Measurements from ENCODE around the gene NOD1.
"Not testable (repeated sequence)": the region's sequence is repeated elsewhere in the genome, so short reads cannot be mapped to it uniquely, and the experiment has no call there.

Gene NOD1

DNA sequence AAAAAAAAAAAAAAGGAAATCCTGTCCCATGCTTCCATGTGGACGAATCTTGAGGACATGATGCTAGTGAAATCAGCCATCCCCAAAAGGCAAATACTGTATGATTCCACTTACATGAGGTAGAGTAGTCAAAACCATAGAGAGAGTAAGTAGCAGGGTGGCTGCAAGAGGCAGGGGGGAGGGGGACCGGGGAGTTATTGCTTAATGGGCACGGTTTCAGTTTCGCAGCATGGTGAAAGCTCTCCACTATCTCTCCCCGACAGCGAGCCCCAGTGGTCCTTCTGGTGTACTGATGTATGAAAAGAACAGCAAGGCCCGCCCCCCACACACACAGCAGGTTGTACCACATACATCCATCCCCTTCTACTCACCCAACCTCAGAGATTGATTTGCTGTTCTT is 32.8 kb downstream of the NOD1 start:
- DNase-seq: no peak

DNA sequence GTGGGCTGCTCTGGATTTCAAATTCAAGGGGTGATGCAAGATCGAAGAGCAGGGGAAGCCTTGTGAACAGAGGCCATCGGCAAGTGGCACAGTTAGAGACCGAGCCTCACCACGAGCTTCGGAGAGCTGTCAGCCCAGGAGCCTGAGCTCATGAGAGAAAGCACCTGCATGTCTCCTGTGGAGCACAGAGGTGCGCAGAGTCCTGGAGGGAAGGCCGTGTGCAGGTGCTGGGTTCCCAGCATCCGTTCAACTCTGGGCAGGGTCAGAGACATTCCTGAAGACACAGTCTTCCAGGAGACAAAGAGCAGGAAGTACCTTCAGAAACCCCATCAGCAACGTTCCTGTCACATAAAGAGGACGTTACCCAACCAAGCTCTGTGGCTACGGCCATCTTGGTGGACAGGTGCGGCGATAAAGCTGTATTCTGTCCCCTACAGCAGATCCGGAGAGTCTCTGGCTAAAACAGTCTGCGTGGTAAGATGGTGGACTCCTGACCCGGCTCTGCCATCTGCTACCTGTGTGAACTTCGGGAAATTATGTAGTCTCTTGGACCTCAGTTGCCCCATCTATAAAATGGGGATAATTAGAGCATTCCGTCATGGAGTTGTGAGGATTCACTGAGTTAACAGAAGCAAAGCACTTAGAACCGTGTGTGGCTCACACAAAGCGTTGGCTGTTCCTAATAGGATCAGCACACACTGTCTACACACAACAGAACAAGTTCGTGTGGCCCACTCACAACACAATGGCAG is 40.6 kb downstream of the NOD1 start:
- no peak for DNase-seq

DNA sequence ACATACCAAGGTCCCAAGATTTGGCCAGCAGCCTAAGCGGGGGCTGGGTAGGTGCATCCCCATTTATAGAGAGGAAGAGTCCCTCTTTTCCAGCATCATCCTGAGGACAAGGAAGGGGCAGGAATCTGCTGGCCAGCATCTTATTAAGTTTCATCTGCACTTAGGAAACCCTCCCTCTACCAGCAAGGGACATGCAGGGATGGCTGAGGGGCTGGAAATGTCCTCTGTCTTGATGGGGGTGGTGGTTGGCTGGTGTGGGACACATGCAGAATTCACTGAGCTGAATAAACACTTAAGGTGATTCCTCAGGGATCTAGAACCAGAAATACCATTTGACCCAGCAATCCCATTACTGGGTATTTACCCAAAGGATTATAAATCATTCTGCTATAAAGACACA is 42.1 kb downstream of the NOD1 start:
- no peak for DNase-seq

DNA sequence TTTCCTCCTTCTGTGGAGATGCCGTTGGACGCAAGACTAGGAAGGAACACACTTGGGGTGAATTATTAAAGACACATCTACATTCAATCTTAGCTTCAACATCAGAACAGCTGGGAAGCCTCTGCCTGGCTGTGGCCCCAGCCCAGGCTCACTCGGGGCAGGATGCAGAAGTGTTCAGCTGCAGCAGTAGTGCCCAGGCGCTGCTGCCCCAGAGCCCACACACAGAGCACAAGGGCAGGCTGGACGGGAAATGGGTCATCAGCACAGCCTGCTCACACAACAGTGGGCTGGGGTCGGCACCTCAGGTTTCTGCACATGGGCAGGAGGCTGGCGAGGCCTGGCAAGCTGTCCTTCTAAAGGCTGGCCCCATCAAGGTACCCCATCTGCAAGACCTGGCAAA is 42.5 kb downstream of the NOD1 start:
- no peak for DNase-seq

DNA sequence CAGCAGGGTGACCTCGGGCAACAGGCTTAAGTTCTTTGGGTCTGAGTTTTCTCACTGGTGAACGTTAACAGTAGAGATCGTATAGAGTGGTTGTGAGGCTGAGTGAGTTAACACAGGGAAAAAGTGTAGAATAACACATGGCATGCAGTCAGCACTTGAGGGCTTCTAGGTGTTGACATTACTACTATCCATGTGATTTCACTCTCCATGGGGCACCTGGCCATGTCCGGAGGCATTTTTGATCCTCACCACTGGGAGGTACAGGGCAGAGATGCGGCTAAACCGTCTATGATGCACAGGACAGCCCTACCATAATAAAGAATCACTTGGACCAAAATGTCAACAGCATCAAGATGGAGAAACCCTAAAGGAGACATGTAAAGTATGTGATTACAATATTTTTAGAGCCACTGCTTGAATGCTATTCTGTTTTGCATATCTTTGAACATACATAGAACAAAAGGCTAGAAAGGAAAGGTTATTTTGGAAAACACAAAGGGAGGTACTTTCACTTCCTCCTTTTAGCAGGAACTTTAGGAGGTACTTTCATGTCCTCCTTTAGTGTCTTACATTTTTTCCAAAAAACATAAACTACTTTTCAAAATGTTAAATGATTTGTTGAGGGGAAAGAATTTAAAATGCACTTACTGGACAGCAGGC is 44.3 kb downstream of the NOD1 start:
- no peak for DNase-seq

DNA sequence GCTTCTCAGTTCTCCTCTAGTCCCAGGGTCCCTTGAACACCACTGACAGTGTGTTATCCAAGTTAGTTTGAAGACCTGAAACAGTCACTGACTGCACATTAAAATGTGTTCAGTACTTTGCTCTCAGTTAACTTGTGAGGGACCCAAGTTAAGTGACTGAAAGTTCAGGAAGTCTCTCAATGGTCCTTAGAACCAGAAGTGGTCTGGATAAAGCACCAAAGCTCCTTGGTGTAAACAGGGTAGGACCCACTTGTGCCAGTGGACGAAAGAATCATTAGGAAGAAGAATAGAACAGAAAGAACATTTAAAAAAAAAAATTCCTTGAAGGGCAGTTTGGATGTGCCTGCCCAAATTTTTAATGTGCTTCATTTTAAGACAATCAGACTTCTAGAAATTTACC is 45.1 kb downstream of the NOD1 start:
- no peak for DNase-seq

DNA sequence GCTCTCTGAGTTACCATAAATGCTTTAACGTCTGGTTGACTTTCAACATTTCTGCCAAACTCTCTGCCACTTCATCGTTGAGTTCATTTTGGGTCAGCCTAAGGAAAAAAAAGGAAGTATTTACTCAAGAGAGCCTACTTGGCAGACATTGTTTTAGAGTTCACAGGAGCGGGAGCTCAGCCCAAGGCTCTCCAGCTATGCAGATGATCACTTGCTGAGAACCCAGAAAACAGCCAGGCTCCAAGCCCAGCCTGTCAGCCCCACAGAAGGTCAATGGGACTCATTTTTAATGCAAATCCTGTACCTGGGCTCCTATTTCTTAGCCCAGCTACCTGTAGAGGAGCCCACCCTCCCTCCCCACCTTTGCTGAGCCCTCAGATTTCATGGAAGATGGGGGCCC is 45.5 kb downstream of the NOD1 start:
- DNase-seq: no peak

DNA sequence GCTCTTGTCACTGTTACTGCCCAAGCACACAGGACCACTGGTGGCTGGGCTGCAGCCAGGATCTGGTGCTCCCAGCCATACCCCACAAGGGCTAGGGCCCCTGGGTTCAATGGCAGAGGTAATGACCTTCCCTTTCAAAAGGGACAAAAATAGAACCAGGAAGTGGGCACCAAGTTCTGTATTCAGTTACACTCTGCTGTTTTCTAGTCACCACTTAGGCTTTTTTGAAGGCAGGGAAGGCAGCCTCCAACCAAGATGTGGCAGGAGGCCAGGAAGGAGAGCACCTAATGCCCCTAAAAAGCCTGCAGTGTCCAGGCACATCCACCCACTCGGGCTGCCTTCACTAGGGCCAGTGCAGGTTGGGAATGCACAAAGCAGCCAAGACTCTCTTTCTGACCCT is 47.8 kb downstream of the NOD1 start:
- no peak for DNase-seq

DNA sequence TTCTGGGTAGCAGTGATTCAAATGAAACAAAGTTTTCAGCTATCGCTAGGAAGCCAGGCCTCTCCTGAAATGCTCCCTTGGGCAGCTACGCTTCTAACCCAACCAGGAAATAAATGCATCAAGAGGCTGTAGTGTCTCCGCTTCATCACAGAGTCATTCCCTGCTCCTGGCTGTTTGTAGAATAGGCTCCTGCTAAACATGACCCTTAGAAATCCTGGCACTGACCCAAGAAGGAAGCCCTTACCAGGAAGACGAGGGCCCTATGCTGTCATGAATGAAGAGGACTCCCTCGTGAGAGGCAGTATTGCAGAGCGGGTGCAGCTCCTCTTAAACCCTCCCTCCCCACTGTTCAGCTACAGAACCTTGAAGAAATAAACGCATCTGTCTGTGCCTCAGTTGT is 48.3 kb downstream of the NOD1 start:
- no peak for DNase-seq

DNA sequence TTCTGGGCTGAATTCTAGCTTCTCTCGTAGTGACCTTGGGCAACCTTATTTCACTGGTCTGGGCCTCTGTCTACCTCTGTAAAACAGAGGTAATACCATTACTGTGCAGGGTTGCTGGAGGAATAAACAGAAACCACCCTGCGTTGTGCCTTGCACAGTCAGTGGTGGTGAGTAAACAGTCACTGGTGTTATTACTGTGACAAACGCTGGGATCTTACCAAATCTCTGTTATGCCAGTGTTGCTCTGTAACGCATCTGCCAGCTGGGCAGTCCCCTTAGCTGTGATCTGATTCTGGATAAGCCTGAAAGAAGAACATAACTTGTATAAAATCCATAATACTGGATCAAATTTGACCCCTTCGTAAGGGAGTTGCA is 49.4 kb downstream of the NOD1 start:
- DNase-seq: no peak

DNA sequence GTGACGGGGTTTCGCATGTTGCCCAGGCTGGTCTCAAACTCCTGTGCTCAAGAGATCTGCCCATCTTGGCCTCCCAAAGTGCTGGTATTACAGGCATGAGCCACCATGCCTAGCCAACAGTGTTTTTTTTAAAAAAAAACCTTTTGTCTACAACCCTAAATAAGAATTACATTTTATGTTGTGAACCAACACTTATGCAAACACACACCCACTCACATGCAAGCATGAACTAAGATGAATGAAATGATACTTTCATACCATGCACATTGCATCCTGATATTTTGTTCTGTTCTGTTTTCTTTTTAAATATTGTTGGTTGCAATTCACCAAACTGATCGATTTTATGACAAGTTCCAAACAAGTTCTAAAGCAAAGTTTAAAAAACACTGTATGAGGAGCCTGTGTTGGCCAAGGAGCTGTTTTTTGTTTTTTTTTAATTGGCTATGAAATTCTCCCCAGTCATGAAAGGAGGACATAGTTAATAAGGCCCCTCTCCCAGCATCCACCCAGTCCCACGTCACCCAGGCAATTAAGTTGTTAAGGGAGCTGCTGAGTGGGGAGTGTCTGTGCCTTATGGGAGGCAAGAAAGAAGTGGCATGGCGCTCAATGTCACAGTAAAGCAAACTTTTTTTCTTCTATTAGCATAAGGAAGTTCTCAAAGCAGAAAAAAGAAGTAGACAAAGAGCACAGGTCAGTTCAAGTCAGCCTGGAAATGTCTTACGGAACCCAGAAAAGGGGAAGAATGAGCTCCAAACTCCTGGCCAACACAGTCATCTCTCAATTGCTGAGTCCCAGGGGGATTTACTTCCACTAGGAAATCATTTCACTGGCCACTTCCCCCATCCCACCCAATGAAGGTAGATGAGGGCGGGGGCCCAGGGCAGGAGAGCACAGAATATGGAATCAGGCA is 50.1 kb downstream of the NOD1 start:
- DNase-seq: no peak

DNA sequence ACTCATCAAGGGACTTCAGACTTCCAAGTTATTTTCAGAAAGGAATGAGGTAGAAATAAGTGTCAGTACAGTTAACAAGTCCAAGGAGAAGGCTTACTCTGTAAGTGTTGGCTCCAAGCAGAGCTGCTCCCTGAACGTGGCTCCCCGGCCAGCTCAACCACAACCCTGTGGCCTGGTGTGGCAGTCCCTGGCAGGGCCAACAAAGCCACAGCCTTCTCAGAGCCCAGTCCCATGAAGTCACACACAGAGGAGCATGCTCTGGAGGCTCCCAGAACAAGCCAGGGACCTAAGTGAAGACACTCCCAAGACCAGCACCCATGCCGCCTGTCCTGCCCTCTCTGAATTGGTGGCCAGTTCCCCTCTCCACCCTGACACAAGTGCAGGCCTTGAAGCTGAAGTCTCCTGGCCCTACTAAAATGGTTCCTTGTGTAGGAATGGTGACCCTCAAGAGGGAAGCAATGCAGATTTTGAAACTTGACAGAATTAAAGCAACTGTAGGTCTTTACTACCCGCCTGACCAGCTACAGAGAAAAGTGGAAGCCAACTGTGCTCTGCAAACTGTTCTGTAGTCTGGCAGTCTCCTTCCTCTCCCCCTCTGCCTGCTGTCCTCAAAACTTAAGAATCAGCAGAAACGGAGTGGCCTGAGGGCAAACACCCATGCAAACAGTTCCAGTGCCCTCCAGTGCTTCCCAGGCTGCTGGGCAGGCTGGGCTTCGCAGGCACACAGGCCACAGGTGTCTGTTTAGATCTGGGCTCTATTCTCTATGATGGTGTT is 51.1 kb downstream of the NOD1 start:
- no peak for DNase-seq

DNA sequence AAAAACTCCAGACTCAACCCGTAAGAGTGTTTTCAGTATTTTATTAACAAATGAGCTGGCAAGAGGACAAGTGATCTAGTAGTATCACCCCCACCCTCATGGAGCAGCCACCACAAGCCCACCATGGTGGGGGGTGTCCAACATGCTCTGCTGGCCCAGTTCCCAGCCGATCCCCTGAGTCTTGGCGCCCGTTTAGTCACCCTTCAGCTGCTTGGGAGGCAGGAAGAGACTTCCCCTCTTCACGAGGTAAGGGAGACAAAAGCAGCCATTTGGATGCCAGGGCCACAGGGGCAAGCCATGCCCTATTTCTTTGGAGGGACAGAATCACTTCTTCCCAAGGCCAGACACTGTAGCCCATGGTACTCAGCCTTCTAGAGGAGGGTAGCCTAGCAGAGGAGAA is 54.1 kb downstream of the NOD1 start:
- DNase-seq: no peak

DNA sequence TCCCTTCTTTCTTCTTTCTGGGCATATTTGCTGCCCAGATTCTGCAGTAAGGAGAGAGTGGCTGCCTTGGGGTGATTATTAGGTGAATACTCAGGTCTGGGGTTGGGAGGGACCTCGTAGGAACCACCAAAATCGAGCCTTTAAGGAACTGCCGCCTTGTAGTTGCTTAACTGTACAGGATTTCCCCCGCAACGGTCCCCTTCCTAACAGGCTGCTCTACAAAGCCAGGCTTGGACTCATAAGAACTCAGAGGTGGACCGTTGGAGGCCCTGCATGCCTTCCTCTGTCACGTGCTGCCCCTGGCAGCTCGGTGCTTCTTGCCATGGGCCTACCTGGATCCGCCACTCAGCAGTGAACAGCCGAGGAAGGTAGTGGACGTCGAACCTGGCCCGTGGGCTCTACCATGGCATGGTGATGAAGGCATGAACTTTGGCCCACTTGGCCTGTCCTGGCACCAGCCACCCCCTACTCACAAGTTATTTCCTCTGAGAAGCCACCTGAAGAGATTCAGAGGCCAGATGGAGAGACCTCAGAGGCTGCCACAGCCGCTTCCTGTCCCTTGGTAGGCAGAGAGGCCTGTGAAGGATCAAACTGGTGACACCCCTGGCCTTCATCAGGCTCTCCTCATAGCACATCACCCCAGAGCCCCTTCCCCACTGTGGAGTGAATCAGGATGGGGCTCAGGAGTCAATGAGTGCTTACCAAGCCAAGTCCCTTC is 54.6 kb downstream of the NOD1 start:
- DNase-seq: no peak

DNA sequence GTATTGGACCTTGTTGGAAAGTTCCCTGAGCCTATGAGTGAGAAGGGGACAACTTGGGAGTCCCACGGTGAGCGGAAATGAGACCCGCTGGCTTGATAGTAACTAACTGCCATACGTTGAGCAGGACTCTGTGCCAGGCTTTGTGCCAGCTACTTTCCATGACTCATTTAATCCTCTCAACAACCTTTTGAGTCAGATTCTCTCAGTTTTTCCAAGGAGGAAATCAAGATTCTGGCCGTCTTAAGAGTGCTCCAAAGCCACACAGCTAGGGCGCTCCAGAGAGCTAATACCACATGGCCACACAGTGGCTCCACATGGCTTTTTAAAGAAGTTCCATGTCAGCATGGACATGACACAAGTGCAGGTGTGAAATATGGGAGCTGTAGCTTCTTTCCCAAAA is 55.7 kb downstream of the NOD1 start:
- DNase-seq: no peak

DNA sequence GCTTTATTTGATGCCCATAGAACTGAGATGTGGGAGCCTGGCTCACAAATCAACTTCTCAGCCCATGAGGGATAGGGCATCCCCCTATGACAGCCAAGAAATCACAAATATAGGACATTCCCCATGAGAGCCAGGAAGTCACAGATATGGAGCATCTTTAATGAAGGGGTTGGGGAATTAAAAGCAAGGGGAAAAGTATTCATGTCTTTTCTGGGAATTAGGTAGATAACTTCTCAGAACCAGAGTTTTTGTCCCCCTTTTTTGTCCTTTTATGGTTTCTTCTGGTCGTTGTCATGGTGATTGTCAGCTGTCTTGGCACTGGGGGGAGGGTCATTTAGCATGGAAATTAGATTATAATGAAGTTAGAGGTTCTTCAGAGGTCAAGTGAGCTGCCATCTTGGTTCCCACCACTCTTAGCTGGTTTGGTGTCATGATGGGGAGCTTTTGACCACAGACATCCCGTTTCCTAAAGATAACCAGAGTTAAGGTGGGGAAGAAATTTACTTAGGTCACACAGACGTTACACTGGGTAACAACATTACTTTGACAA is 56.9 kb downstream of the NOD1 start:
- no peak for DNase-seq

DNA sequence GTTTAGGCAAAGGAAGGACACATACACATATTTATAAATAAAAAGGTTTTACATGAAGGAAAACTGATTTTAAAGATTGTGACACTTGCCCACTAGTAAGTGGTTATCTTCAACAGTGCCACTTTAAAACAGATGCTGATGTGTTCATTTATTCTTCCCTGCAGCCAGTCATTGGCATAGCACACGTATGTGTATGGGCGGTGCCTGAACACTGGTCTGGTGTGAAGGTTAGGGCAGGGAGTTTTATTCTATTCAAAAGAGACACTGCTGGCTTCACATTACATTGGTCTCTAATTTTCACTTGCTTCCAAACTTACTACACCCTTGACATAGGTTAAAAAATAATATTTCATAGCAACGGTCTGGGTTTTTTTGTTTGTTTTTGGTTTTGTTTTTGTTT is 57.9 kb downstream of the NOD1 start:
- DNase-seq: no peak

DNA sequence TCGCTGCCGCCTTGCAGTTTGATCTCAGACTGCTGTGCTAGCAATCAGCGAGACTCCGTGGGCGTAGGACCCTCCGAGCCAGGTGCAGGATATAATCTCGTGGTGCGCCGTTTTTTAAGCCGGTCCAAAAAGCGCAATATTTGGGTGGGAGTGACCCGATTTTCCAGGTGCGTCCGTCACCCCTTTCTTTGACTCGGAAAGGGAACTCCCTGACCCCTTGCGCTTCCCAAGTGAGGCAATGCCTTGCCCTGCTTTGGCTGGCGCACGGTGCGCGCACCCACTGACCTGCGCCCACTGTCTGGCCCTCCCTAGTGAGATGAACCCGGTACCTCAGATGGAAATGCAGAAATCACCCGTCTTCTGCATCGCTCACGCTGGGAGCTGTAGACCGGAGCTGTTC is 58.5 kb downstream of the NOD1 start:
- DNase-seq: not testable (repeated sequence)

DNA sequence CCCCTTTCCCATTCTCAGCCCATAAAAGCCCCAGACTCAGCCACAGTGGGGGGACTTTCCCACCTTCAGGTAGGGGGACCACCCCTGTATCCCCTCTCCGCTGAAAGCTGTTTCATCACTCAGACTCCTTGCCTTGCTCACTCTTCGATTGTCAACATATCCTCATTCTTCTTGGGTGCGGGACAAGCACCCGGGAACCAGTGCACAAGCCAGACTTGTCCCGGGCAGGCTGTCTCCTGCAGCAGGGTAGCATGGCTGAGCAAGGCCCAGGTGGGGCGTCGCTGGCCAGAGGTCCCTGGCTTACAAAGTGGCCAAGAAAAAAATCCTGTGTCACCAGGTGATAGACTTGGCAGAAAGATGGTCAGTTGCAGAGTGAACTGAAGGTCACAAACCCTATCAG is 64.7 kb downstream of the NOD1 start:
- no peak for DNase-seq

DNA sequence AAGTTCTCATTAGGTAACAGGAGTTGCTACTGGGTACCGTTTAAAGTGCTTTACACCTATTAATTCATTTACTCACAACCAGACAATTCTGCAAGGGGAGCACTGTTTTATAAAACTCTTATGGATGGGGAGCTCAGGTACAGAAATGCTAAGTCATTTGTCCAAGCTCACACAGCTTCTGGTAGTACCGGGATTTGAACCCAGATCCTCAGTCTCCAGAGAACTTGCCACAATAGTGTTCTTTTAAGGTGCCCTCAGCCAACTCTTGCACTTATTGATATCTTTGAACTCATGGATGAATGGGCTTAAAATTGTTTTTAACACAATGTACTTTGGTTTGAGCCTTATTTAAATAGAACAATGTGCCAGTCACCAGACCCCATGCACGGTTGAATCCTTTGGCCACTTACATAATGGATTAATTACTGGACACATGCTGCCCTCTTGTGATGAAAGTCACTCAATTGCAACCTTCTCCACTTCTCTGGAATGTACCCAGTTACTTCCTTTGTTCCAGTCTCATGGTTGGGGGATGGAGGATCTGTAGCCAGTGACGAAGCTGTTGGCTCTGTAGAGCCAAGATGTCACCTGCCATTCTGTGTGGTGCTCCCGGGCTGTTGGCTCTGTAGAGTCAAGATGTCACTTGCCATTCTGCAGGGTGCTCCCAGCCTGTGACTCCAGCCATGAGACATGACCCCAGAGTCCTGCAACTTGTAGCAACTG is 65.6 kb downstream of the NOD1 start:
- no peak for DNase-seq

DNA sequence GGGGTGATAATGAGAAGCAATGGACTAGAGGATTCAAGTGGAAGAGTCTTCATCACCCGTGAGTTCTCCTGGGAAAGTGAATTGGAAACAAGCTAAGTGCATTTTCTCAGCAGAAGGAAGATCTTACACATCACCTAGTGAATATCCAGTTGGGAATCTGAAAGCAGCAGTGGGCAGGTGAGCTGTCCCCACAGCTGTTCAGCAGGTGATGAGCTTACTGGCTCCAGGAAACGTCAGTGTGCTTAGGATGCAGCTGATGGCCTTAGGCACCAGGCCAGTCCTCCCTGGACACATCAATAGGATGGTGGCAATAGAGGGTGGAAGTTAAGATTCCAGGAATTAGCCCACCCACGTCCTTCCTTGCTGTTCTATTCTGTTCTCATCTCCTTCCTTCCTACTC is 66.7 kb downstream of the NOD1 start:
- no peak for DNase-seq
